ENCODE results near the gene SMIM5. TPM values are rescaled to one million over a fixed set of nuclear protein-coding genes. Genes with fewer than 3 reads are reported as not detected.

SMIM5 gene
- total RNA-seq, 1 experiment from 2014 or later, result 0.24 TPM

- no peak for DNase-seq
Observed at GRCh38 chr17:75605790-75606189, 27.4 kb upstream of the SMIM5 start.

More at GRCh38 chr17:75605790-75606189, 27.4 kb upstream of the SMIM5 start:
- H3K79me1 ChIP-seq (ENCODE audit: insufficient read depth, low read depth, low read length, poor library complexity, severe bottlenecking), result no peaks in the 10 kb centered on the region
- H2BK120ac ChIP-seq (ENCODE audit: low read depth, low read length, poor library complexity, severe bottlenecking), result no peak overlapping the region
- no peaks in the 10 kb centered on the region for H3K27me3 ChIP-seq (ENCODE audit: insufficient read depth, low read length)
- no peak overlapping the region for H2AK5ac ChIP-seq (ENCODE audit: insufficient read length, low read length)
- H3K36me3 Mint-ChIP-seq (ENCODE audit: insufficient read depth in 1 of 3, low read depth in 3 of 3), result no peaks in the 10 kb centered on the region
- no peak overlapping the region for H2AFZ ChIP-seq (ENCODE audit: low read length)
- H3K9me3 ChIP-seq (ENCODE audit: control insufficient read depth, low read depth, low read length), result no peaks in the 10 kb centered on the region
- H4K5ac ChIP-seq (ENCODE audit: insufficient read length, low read depth, low read length), result no peak overlapping the region
- no peaks in the 10 kb centered on the region for H3K23me2 ChIP-seq (ENCODE audit: insufficient read length, low read depth, low read length, poor library complexity, severe bottlenecking)
- no peak overlapping the region for H3K9ac ChIP-seq (ENCODE audit: extremely low read depth, insufficient read length, low read length)
- H3T11ph ChIP-seq (ENCODE audit: low read length), result no peak overlapping the region
- no CpG with 5 or more reads among the region's 16 CpGs for WGBS (ENCODE audit: extremely low coverage, insufficient read length, low lambda C conversion rate)
- H3K14ac ChIP-seq (ENCODE audit: insufficient read depth, low read length), result no peak overlapping the region; the same call in 1 of the 2 replicates
- no peaks in the 10 kb centered on the region for H3K4me1 Mint-ChIP-seq
- H2BK5ac ChIP-seq (ENCODE audit: insufficient read length, low read length), result no peak overlapping the region
- no peak overlapping the region for H3K4me3 Mint-ChIP-seq
- no peak overlapping the region for H2BK12ac ChIP-seq (ENCODE audit: insufficient read length, low read depth, low read length)
- H4K8ac ChIP-seq (replicated peaks; ENCODE audit: insufficient read length, low read depth, low read length), result no peak overlapping the region
- H4K20me1 ChIP-seq (ENCODE audit: control insufficient read depth, insufficient read depth, insufficient read length), result no peaks in the 10 kb centered on the region
- no peak overlapping the region for H3K18ac ChIP-seq (ENCODE audit: insufficient read length, low read depth, low read length)
- TF ChIP-seq CTCF (conservative IDR thresholded peaks at IDR 0.05), result no peak
- no peaks in the 10 kb centered on the region for H3K9me3 Mint-ChIP-seq
- no peaks in the 10 kb centered on the region for H3K79me2 ChIP-seq (ENCODE audit: insufficient read depth, low read length)
- H3K27ac Mint-ChIP-seq, result no peak overlapping the region
- H3K4me1 ChIP-seq (ENCODE audit: insufficient read depth, low read length), result no peaks in the 10 kb centered on the region
- H3K27me3 Mint-ChIP-seq (ENCODE audit: low read depth), result peaks cover 2% of the 10 kb centered on the region
- no peak overlapping the region for H3K56ac ChIP-seq (ENCODE audit: insufficient read length, low read depth, low read length)
- H3K27ac ChIP-seq (ENCODE audit: insufficient read length, low read depth, low read length), result no peak overlapping the region
- H3K4me2 ChIP-seq (ENCODE audit: insufficient read depth, insufficient read length, low read length), result no peak overlapping the region
- H3K4ac ChIP-seq (ENCODE audit: low read depth, low read length), result no peak overlapping the region
- no peak overlapping the region for H3K23ac ChIP-seq (ENCODE audit: insufficient read length, low read depth, low read length)
- H2BK20ac ChIP-seq (ENCODE audit: low read depth, low read length, poor library complexity, severe bottlenecking), result no peak overlapping the region
- no peak overlapping the region for H2BK15ac ChIP-seq (ENCODE audit: low read depth, low read length)
- H4K91ac ChIP-seq (ENCODE audit: insufficient read length, low read depth, low read length), result no peak overlapping the region

Data from H9 (cell line).